HEK293 (cell line): ENCODE measurements around the gene ARIH1.

Experiments
- TRIM28 ChIP-seq: IDR thresholded peaks from 2 replicates; pipeline ENCODE4 v1.6.1; 2011; ENCODE audit warnings: low read length, control low read depth, borderline replicate concordance
- YY1 ChIP-seq: fragments of 450-650 bp; formaldehyde crosslinking; IDR thresholded peaks from 2 replicates; pipeline ENCODE4 v1.5.1; 2018; ENCODE audit warnings: missing biosample characterization, missing genetic modification characterization
- ZEB2 ChIP-seq: fragments of 450-650 bp; formaldehyde crosslinking; IDR thresholded peaks from 2 replicates; pipeline ENCODE4 v1.5.1; 2016; ENCODE audit warnings: missing biosample characterization, missing genetic modification characterization
- ZNF266 ChIP-seq: fragments of 450-650 bp; formaldehyde crosslinking; IDR thresholded peaks from 2 replicates; pipeline ENCODE4 v1.5.1; 2016; ENCODE audit warnings: missing biosample characterization, missing genetic modification characterization, low read depth
- ZNF626 ChIP-seq: fragments of 450-650 bp; sonication (Bioruptor Pico); formaldehyde crosslinking; IDR thresholded peaks from 2 replicates; pipeline ENCODE4 v1.5.1; 2018; ENCODE audit warnings: missing biosample characterization, missing genetic modification characterization, inconsistent platforms
- ZNF629 ChIP-seq: fragments of 450-650 bp; formaldehyde crosslinking; IDR thresholded peaks from 2 replicates; pipeline ENCODE4 v1.5.1; 2017; ENCODE audit warnings: missing biosample characterization, missing genetic modification characterization
- ZNF785 ChIP-seq: fragments of 450-650 bp; formaldehyde crosslinking; IDR thresholded peaks from 2 replicates; pipeline ENCODE4 v1.5.1; 2016; ENCODE audit warnings: missing biosample characterization, missing genetic modification characterization
- TF ChIP-seq, protein P1 (sequence below): fragments of 450-650 bp; formaldehyde crosslinking; IDR thresholded peaks from 2 replicates; pipeline ENCODE4 v1.5.1; 2016; ENCODE audit warnings: missing biosample characterization, missing genetic modification characterization
- TF ChIP-seq, protein P2 (sequence below): fragments of 450-650 bp; formaldehyde crosslinking; IDR thresholded peaks from 2 replicates; pipeline ENCODE4 v1.5.1; 2016; ENCODE audit warnings: missing biosample characterization, missing genetic modification characterization, borderline replicate concordance
- TF ChIP-seq, protein P3 (sequence below): fragments of 450-650 bp; formaldehyde crosslinking; IDR thresholded peaks from 2 replicates; pipeline ENCODE4 v1.5.1; 2016; ENCODE audit warnings: missing biosample characterization, missing genetic modification characterization

DNA sequence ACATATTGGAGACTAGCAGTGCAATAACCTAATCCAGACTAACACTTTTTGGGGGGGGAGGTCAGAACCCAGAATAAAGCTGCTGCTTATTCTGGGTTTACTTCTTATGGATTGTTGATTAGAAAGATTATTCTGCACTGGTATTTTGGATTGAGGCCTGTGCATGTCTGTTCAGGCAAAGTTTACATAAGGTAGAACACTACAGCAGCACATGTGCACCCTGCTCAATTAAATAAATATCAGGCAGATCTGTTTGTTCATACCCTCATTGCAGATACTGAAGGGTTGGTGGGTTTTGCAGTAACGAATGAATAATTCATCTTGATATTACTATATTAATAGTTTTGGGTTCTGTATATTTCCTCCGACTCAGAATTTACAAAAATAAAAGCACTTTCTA lies 19.1 kb downstream of the ARIH1 start:
- no peak for TF ChIP-seq ZNF629 (tag by site-specific recombination)
- no peak for TF ChIP-seq YY1 (tag by site-specific recombination)
- TF ChIP-seq, protein P1, sequence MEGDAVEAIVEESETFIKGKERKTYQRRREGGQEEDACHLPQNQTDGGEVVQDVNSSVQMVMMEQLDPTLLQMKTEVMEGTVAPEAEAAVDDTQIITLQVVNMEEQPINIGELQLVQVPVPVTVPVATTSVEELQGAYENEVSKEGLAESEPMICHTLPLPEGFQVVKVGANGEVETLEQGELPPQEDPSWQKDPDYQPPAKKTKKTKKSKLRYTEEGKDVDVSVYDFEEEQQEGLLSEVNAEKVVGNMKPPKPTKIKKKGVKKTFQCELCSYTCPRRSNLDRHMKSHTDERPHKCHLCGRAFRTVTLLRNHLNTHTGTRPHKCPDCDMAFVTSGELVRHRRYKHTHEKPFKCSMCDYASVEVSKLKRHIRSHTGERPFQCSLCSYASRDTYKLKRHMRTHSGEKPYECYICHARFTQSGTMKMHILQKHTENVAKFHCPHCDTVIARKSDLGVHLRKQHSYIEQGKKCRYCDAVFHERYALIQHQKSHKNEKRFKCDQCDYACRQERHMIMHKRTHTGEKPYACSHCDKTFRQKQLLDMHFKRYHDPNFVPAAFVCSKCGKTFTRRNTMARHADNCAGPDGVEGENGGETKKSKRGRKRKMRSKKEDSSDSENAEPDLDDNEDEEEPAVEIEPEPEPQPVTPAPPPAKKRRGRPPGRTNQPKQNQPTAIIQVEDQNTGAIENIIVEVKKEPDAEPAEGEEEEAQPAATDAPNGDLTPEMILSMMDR (tag by site-specific recombination): no peak
- TF ChIP-seq, protein P2, sequence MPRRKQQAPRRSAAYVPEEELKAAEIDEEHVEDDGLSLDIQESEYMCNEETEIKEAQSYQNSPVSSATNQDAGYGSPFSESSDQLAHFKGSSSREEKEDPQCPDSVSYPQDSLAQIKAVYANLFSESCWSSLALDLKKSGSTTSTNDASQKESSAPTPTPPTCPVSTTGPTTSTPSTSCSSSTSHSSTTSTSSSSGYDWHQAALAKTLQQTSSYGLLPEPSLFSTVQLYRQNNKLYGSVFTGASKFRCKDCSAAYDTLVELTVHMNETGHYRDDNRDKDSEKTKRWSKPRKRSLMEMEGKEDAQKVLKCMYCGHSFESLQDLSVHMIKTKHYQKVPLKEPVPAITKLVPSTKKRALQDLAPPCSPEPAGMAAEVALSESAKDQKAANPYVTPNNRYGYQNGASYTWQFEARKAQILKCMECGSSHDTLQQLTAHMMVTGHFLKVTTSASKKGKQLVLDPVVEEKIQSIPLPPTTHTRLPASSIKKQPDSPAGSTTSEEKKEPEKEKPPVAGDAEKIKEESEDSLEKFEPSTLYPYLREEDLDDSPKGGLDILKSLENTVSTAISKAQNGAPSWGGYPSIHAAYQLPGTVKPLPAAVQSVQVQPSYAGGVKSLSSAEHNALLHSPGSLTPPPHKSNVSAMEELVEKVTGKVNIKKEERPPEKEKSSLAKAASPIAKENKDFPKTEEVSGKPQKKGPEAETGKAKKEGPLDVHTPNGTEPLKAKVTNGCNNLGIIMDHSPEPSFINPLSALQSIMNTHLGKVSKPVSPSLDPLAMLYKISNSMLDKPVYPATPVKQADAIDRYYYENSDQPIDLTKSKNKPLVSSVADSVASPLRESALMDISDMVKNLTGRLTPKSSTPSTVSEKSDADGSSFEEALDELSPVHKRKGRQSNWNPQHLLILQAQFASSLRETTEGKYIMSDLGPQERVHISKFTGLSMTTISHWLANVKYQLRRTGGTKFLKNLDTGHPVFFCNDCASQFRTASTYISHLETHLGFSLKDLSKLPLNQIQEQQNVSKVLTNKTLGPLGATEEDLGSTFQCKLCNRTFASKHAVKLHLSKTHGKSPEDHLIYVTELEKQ (tag by site-specific recombination): no peak
- no peak for TF ChIP-seq ZNF266 (tag by site-specific recombination)
- TF ChIP-seq, protein P3, sequence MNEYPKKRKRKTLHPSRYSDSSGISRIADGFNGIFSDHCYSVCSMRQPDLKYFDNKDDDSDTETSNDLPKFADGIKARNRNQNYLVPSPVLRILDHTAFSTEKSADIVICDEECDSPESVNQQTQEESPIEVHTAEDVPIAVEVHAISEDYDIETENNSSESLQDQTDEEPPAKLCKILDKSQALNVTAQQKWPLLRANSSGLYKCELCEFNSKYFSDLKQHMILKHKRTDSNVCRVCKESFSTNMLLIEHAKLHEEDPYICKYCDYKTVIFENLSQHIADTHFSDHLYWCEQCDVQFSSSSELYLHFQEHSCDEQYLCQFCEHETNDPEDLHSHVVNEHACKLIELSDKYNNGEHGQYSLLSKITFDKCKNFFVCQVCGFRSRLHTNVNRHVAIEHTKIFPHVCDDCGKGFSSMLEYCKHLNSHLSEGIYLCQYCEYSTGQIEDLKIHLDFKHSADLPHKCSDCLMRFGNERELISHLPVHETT: no peak
- TF ChIP-seq ZNF785 (tag by site-specific recombination): no peak
- TF ChIP-seq ZEB2 (tag by site-specific recombination): no peak
- no peak for TF ChIP-seq TRIM28
- TF ChIP-seq ZNF626 (tag by site-specific recombination): no peak
